SK-N-MC (cell line): ENCODE results near the gene RHPN2.

Experiments
- DNase-seq: peaks from one replicate; pipeline ENCODE4 v3.0.0-alpha.2; 2011; ENCODE audit warnings: low read depth, low spot score
- H3K27ac ChIP-seq: fragments of 200-600 bp; sonication (generic); 2 replicates; pipeline ENCODE4 v1.5.1; 2016; ENCODE audit warnings: mixed run types
- H3K36me3 ChIP-seq: fragments of 200-600 bp; sonication (generic); 2 replicates; pipeline ENCODE4 v1.6.1; 2017; ENCODE audit warnings: antibody characterized with exemption, low read length, mixed read lengths; ENCODE audit not compliant: insufficient read depth
- H3K4me3 ChIP-seq: fragments of 200-600 bp; sonication (generic); 2 replicates; pipeline ENCODE4 v1.5.1; 2016
- H3K9ac ChIP-seq: fragments of 200-600 bp; sonication (generic); 2 replicates; pipeline ENCODE4 v1.8.0; 2017; ENCODE audit warnings: mixed run types, mixed read lengths; ENCODE audit not compliant: insufficient read length
- H3K9me3 ChIP-seq: fragments of 200-600 bp; sonication (generic); 2 replicates; pipeline ENCODE4 v1.6.1; 2017; ENCODE audit warnings: low read depth, mild to moderate bottlenecking, antibody characterized with exemption, low read length, moderate library complexity, mixed read lengths
- EZH2 ChIP-seq: fragments of 200-600 bp; sonication (generic); IDR thresholded peaks from one replicate; pipeline ENCODE4 v1.6.1; 2017; ENCODE audit warnings: antibody characterized with exemption
- FOXP2 ChIP-seq: optimal IDR thresholded peaks from 2 replicates; pipeline ENCODE3; 2011; ENCODE audit warnings: mild to moderate bottlenecking, moderate library complexity; ENCODE audit not compliant: insufficient read depth; ENCODE audit errors: extremely low read length, control extremely low read depth
- POLR2AphosphoS5 ChIP-seq: IDR thresholded peaks from 2 replicates; pipeline ENCODE4 v1.6.1; 2012; ENCODE audit warnings: mild to moderate bottlenecking, low read depth, low read length, borderline replicate concordance

Gene RHPN2

DNA sequence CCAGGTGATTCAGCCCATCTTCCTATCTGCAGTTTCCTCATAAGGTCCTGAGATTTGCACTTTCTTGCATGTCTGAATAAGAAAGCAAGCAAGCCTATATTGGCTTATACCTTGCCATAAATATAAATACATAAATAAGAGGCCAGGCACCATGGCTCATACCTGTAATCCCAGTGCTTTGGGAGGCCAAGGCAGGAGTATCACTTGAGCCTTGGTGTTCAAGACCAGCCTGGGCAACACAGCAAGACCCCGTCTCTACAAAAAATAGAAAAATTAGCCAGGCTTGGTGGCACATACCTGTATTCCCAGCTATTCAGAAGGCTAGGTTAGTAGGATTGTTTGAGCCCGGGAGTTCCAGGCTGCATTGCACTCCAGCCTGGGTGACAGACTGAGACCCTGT, 10.8 kb upstream of the RHPN2 start:
- no peaks in the 10 kb centered on the region for H3K36me3 ChIP-seq
- DNase-seq, result no peak
- no peak for TF ChIP-seq EZH2
- no peak for TF ChIP-seq FOXP2
- no peak for TF ChIP-seq POLR2AphosphoS5
- no peak overlapping the region for H3K4me3 ChIP-seq
- no peaks in the 10 kb centered on the region for H3K9me3 ChIP-seq
- no peak overlapping the region for H3K27ac ChIP-seq
- no peak overlapping the region for H3K9ac ChIP-seq

DNA sequence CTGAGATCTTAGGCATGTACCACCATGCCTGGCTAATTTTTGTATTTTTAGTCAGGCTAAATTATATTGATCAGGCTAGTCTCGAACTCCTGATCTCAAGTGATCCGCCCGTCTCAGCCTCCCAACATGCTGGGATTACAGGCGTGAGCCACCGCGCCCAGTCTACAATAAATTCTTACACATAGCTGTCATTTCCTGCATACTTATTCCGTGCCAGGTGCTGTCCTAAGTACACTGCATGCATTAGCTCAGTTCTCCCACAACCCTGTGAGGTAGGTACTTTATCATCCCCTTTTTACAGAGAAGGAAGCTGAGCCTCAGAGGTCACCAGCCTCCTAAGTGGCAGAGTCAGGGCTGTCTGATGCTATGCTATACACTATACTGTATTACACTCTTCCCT, 7.2 kb upstream of the RHPN2 start:
- no peaks in the 10 kb centered on the region for H3K36me3 ChIP-seq
- DNase-seq, result no peak
- no peak overlapping the region for H3K27ac ChIP-seq

DNA sequence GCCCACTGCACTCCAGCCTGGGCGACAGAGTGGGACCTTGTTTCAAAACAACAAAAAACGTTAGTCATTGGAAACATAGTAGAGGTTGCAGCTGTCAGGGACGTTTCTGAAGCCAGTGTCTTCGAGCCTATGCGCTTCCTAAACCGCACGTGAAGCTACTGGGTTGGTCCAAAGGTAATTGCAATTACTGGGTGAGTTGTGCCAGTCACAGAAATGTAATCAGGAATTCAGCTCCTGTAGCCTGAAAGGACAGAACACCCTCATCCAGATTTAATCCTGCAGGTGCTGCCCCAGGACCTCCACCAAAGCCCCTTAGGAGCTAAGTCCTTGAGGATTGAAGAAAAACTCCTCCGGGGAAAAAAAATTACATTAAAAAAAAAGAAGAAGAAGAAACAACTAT, 2.4 kb upstream of the RHPN2 start:
- peak overlapping the region; percentile 70 for H3K27ac ChIP-seq

More for the DNA sequence above, 7.2 kb upstream of the RHPN2 start:
- H3K9me3 ChIP-seq, result no peaks in the 10 kb centered on the region
- H3K4me3 ChIP-seq, result no peak overlapping the region
- no peak overlapping the region for H3K9ac ChIP-seq
- TF ChIP-seq FOXP2, result no peak
- TF ChIP-seq POLR2AphosphoS5, result no peak
- no peak for TF ChIP-seq EZH2

DNA sequence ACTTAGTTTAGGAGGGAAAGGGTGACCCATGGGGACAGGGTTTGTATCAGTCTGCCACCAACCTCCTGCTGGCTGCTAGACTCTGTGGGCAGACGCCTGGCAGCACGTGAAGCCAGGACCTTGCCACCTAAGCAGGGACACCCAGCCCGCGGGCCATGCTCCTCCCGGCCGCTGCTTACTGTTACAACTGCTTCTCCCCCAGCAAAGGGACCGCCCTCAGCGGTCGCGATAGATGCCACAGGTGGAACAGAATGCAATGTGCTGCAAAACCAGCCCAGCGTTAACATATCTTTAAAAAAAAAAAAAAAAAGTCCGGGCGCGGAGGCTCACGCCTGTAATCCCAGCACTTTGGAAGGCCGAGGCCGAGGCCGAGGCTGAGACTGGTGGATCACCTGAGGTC, 1.9 kb upstream of the RHPN2 start:
- Histone ChIP-seq H3K9me3 (no peaks in the 10 kb centered on the region), H3K9ac (no peak overlapping the region), H3K36me3 (no peaks in the 10 kb centered on the region), H3K27ac (no peak overlapping the region), H3K4me3 (no peak overlapping the region)
- TF ChIP-seq FOXP2 (no peak), EZH2 (no peak), POLR2AphosphoS5 (no peak)
- DNase-seq, result no peak

More for the DNA sequence above, 2.4 kb upstream of the RHPN2 start:
- Histone ChIP-seq H3K36me3 (no peaks in the 10 kb centered on the region), H3K9ac (no peak overlapping the region), H3K9me3 (no peaks in the 10 kb centered on the region), H3K4me3 (no peak overlapping the region)
- TF ChIP-seq POLR2AphosphoS5 (no peak), EZH2 (no peak), FOXP2 (no peak)
- DNase-seq, result no peak

DNA sequence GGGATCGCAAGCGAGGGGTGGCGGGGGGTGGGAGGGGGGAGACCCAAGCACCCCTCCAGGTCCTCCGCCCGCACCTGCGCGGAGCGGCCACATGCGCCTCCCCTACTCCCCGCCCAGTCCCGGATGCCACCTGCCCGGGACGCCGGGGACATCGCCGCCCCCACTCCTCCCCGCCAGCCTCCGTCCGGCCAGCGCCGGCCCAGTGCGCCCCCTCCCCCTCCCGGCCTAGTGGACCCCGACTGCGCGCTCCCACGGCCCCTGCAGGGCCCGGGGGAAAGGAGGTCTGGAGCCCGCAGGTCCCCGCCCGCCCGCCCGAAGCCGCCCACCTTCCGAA, 263 bp downstream of the RHPN2 start:
- TF ChIP-seq POLR2AphosphoS5, result no peak
- no peak for TF ChIP-seq FOXP2
- TF ChIP-seq EZH2, result no peak
- H3K36me3 ChIP-seq, result no peaks in the 10 kb centered on the region
- DNase-seq, result no peak
- no peak overlapping the region for H3K27ac ChIP-seq
- H3K4me3 ChIP-seq, result peak overlapping the region; percentile 82
- H3K9me3 ChIP-seq, result no peaks in the 10 kb centered on the region
- H3K9ac ChIP-seq, result peak overlapping the region; percentile 59

DNA sequence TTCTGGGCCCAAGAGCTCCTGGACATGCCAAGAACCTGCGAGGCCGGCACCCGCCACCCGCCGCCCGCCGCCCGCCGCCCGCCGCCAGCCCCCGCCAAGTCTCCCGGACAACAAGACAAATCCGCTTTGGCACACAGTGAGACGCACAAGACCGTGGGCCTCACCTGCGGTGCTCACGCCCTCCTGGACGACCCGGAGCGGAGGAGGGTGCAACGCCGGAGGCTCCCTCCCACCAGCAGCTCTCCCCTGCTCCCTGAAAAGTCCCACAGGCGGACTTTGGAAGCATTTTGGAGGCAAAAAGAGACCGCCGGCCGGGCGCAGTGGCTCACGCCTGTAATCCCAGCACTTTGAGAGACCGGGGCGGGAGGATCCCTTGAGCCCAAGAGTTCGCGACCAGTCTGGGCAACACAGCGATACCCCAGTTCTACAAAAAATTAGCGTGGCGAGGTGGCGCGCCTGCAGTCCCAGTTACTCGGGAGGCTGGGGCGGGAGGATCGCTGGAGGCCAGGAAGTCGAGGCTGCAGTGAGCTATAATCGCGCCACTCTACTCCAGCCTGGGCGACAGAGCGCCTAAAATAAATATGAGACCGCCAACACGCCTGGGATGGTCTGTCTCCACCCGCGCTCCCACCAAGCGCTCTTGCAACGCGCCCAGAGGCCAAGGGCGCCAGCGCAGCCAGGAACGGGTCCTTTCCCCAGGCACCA, 783 bp downstream of the RHPN2 start:
- Histone ChIP-seq H3K4me3 (peak overlapping the region; percentile 82), H3K9ac (peak overlapping the region; percentile 59), H3K27ac (no peak overlapping the region), H3K9me3 (no peaks in the 10 kb centered on the region), H3K36me3 (no peaks in the 10 kb centered on the region)
- no peak for DNase-seq
- TF ChIP-seq EZH2, result no peak
- TF ChIP-seq FOXP2, result no peak
- TF ChIP-seq POLR2AphosphoS5, result no peak

DNA sequence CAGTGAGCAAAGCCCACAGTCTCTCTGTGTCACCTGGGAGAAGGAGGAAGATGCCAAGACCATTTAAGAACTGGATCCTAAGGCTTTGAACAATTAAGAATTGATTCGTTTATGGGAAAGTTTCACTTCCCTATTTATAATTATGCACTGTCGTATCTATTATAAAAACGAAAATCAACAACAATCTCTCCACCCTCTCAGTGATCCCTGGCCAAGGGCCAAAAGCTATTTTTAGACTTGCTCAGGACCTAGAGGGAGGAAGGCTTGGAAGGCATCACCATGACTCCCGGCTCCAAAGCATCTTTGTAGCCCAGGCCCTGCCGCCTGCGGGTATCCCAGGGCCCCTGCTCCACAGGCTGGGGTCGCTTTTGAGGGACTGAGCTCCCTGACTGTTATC, 1.3 kb downstream of the RHPN2 start:
- Histone ChIP-seq H3K4me3 (peak overlapping the region; percentile 56), H3K36me3 (no peaks in the 10 kb centered on the region), H3K9ac (no peak overlapping the region), H3K27ac (no peak overlapping the region), H3K9me3 (no peaks in the 10 kb centered on the region)
- DNase-seq, result no peak
- TF ChIP-seq FOXP2 (no peak), POLR2AphosphoS5 (no peak), EZH2 (no peak)

DNA sequence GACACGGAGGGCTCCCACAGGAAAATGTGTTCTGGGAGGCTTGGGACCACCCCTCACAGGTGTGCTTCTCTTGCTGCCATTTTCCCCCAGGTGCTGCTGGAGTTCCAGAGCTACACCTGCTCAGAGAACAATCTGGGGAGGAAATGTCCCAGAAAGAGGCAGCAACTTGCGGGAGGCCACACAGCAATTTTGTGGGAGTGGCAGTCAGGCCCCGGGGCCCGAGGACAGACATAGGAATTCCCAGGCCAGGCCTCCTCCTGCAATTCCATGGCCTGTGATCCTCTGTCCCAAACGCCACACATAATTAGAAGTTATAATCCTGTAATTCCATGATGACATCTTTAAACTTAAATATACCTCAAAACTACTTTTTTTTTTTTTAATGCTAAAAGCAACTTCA, 1.8 kb downstream of the RHPN2 start:
- no peak overlapping the region for H3K27ac ChIP-seq
- DNase-seq, result no peak
- H3K9ac ChIP-seq, result no peak overlapping the region
- H3K9me3 ChIP-seq, result no peaks in the 10 kb centered on the region
- H3K4me3 ChIP-seq, result peak overlapping the region; percentile 56
- TF ChIP-seq POLR2AphosphoS5 (no peak), FOXP2 (no peak), EZH2 (no peak)
- H3K36me3 ChIP-seq, result no peaks in the 10 kb centered on the region

DNA sequence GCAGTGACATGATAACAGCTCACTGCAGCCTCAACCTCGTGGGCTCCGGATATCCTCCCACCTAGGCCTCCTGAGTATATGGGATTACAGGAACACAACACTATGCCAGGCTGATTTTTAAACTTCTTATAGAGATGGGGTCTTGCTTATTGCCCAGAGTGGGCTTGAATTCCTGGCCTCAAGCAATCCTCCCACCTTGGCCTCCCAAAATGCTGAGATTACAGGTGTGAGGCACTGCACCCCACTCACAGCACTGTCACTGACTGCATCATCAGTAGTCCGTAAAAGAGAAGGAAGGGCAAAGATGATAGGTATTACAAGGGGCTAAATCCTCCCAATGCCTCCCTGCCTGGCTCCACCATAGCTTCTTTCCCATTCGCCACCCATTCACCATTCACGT, 4.1 kb downstream of the RHPN2 start:
- TF ChIP-seq FOXP2, result no peak
- no peak for TF ChIP-seq POLR2AphosphoS5
- TF ChIP-seq EZH2, result no peak
- H3K27ac ChIP-seq, result no peak overlapping the region

More for the DNA sequence above, 4.1 kb downstream of the RHPN2 start:
- DNase-seq, result no peak
- no peak overlapping the region for H3K4me3 ChIP-seq
- no peaks in the 10 kb centered on the region for H3K36me3 ChIP-seq
- no peaks in the 10 kb centered on the region for H3K9me3 ChIP-seq
- no peak overlapping the region for H3K9ac ChIP-seq
